Activated CD4-positive, alpha-beta T cell treated with anti-CD3 and anti-CD28 coated beads for 24 hours (primary cell): Measurements from ENCODE around the gene ARL13B.
A peak's percentile ranks its signal among the peaks of the same experiment; 100 is the strongest.
"Not testable (repeated sequence)": the region's sequence is repeated elsewhere in the genome, so short reads cannot be mapped to it uniquely, and the experiment has no call there.

Experiments used
- DNase-seq, 2 donors: peaks; one replicate each; pipeline ENCODE4 v3.0.0-alpha.2; 2020; ENCODE audit warnings: low read depth in 2 of 2

The ARL13B gene

DNA sequence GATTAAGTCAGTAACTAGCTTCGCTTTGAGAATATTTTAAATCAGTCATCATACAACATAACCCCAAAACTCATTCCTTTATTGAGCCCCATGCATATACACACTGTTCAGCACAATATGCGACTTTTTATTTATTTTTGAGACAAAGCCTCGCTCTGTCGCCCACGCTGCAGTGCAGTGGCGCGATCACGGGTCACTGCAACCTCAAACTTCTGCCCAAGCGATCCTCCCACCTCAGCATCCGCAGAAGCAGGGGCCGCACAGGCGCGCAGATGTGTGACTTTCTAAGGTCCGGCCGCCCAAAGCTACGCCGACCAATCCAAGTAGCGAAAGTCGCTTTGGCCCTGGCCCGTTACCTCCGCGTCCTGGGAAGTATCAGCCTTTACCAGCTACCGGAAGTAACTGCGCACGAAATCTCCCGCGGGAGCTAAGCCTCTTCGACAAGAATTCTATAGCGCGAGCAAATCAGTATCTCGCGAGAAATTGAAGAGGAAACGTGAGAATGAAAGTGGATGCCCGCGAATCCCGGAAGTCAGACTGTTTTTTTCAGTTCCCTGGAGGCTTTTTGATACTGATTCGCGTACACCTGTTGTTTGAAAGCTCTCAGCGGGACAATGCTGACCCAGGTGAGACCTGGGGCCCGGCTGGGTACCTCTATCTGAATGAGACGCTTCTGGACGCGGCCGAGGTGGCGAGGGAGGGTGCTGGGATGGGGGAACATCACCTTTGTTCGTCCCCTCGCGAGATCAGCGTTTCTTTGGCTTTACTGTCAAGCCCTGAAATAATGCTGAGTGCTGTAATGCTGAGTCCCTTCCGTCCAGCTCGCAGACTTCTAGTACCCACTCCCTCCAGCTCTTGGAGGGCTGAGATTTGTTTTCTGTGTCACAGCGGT is 82.8 kb downstream of the ARL13B start, which contains the start of the genes DHFR2 and NSUN3:
DHFR2 (minus strand) TSS at position 404 of the 892 bp plus-strand sequence. CDS start 1,405 bp downstream, outside the sequence.
NSUN3 (plus strand) TSS at position 549 of the 892 bp plus-strand sequence; CDS start at position 615, 66 bp downstream.
- peak; percentile 64 to 72 for DNase-seq

DNA sequence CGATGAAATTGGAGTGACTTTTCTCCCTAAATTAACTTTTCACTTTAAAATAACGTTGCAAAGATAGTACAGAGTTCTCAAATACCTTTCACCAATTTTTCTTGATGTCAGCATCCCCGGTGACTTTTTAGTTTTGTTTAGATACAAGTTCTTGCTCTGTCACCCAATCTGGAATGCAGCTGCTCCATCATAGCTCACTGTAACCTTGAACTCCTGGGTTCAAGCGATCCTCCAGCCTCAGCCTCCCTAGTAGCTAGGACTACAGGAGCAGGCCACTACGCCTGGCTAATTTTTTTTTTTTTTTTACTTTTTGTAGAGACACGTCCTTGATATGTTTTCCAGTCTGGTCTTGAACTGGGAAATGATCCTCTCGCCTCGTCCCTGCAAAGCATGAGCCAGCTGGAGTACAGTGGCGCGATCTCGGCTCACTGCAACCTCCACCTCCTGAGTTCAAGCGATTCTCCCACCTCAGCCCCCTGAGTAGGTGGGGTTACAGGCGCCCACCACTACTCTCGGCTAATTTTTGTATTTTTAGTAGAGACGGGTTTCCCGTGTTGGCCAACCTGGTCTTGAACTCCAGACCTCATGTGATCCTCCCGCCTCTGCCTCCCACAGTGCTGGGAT is 83.7 kb downstream of the ARL13B start:
- no peak for DNase-seq

DNA sequence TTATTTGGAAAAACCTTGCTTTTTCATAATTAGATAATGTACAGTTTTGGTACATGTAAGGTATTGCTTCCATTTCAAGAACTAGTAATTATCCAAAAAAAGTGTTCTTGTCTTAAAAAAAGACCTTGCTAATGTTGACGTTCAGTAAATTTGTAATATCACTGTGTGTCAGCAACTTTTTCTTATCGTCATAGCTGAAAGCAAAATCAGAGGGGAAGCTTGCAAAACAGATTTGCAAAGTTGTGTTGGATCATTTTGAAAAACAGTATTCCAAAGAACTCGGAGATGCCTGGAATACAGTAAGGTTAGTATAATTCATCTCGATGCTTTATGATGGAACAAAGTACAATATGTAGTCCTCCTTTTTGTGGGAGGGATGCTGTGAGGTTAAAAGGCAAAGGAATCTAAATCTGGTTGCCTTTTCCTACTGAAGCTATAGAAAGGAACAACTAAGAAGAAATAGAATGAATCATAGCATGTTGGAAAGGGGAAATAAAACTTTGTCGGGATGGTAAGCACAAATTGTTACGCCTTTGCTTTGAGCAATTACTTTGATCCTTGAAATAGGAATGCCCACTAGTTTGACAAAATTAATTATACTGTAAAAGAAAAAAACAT is 84.4 kb downstream of the ARL13B start:
- DNase-seq = no peak

DNA sequence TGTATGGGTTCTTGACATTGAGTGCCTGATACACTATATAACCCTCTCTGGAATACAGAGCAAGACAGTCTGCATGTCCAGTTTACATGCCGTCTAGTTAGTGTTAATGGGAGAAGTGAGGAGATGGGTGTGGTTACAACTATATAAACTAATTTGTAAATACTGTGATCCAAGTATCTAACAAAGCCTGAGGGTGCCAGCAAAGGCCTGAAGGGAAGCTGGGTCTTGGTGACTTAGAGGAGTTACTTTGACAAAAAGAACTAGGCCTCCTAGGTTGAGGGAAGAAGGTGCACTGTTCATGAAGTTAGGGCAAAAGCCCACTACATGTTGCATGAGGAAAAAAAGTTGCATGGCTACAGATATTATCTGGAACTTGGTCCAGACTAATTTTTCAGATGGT is 85.2 kb downstream of the ARL13B start:
- no peak for DNase-seq

DNA sequence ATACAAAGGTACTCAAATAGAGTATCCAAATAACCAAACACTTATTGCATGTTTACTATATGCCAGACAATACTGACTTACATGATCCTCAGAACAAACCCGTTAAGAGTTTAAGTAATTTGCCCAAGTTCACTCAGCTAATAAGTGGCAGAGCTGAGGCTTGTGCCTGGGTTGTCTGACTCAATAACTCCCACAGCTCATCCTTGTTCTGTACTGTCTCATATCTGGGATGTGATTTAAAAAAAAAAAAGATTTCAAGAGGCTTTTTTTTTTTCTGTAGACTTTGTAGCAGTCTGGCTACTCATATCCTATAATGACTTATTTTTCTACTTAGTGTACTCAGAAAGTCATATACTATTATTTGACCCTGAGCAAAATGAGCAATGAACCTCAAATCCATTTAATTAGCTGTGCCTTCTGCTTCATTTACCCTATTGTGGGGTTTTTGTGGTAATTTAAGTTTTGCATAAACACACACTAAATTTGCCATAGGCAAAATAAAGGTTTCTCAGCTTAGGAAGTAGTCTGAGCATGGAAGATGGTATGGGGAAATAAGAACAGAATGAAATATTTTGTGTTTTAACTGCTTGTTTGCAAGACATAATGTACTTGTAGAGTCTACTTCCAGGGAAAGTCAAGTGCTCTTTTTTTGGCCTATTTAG is 86.0 kb downstream of the ARL13B start:
- DNase-seq = no peak

DNA sequence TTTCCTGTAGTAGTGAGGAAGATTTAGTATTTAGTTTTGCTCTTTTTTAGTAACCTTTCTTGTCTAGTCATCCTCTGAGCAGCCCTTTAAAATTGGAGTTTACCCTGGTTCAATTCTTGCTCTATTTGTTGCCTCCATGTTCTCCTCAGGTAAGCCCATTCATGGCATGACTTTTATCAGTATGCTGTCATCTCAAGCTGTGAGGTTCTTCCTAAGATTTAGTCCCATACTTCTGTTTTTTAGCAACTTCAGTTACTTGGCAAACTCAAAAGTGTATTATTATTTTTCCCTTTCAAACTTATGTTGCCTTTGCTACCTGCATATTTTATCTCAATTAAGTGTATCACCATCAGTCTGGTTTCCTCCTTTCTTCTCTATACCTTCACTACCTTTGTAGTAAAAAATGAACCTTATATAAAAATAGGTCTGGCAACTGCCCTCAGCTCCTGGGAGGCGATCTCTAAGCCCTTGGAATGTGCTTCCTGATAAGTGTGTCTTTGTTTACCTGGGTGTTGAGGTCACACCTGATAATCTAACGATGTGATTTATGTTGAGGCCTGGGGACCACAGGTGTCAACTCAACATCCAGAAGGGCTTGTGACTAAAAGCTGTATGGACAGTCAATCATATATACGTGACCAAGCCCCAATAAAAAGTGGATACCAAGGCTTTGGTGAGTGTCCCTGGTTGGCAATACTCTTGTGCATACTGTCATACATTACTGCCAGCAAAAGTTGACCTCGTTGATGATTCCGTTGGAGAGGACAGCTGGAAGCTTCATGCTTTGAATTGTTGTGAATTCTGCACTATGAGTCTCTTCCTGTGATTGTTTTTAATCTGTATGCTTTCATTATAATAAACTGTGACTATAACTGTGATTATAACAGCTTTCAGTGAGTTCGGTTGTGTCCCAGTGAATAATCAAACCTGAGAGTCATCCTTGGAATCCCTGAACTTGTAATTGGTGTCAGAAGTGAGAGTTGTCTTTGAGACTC is 86.8 kb downstream of the ARL13B start:
- DNase-seq = no peak

DNA sequence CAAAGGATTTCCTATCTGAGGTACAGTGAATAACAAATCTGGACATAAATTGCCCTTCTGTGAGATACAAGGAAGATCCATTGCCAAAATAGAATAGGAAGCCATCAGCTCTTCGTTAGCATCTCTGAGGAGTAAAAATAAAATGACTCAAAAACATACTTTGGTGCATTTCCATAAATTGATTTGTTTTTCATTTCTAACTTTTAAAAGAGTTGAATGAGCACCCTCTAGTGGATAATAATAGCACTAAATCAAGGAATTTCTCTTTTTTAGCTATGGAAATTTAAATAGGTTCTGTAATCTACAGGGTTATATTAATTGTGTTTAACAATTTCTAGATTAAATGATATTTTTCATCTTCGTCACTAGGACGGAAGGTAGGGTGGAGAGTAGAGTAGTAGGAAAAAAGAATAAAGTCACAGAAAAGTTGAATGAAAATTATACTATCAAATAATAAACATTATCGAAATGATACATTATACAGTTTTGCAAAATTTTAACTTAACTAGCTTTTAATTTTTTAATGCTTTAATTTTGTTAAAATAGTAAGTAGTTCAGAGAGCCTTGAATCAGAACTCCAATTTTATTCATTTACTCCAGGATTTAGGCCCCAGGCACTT is 89.3 kb downstream of the ARL13B start:
- DNase-seq = no peak

DNA sequence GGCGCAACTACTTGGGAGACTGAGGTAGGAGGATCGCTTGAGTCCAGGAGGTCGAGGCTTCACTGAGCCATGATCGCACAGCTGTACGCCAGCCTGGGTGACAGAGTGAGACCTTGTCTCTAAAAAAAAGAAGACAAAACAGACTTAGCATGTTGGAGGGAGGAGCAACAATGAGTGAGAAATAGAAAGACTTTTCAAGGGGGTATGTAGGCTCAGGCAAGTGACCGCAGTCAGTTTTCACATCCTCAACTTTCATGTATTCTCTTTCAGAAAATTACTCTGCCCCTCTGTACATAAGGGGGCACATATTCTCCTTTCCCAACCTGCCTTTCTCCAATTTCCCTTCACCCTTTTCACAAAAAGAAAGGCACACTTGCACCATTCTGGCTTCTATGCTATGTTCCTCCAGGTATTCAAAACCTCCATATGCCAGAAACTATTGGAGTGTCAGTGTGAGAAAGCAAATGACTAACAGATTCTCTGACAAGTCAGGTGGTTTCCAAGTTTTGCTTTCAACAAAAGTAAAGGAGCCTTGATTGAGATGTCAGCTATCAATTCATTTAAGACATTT is 90.5 kb downstream of the ARL13B start:
- no peak for DNase-seq

DNA sequence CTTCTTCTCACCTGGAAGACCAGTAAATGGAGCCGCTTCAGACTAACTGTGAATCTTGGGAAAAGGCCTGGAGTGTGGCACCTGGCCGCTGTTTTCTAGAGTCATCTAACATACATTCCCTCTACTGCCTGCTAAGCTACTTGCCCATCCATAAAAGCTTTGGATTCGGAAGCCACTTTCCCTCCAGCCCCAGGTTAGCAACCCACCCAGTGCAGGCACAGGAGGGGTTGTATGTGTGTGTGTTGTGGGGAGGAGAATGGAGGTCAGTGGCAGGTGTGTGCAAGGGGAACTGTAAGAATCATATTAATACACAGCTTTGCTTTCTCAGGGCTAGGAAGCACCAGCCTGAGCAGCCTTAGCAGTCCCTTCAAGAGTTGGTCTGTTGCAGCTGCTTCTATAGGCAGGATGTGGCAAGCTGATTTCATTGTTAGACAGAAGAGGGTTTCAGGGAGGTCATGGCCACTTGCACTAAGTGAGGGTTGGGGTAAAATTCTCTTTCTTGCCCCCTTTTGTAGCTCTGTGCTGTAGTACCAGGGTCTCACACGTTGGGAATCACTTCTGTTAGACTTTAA is 91.8 kb downstream of the ARL13B start:
- DNase-seq = no peak

DNA sequence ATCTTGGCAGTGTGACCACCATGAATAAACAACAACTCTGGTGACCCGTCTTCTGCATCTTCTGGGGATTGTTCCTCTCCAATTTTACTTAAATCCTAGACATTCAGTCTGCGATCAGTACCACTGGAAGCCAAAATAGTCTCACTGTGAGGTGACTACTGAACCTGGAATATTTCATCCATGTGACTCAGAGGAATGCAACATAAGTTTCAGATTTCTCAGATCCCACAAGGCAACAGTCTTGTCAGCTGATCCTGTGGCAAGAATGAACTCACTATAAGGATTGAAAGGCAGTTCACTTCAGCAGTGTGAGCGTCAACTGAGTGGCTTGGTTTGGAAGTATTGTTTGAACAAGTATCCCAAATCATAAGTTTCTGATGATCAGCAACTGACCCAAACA is 96.1 kb downstream of the ARL13B start:
- no peak for DNase-seq

DNA sequence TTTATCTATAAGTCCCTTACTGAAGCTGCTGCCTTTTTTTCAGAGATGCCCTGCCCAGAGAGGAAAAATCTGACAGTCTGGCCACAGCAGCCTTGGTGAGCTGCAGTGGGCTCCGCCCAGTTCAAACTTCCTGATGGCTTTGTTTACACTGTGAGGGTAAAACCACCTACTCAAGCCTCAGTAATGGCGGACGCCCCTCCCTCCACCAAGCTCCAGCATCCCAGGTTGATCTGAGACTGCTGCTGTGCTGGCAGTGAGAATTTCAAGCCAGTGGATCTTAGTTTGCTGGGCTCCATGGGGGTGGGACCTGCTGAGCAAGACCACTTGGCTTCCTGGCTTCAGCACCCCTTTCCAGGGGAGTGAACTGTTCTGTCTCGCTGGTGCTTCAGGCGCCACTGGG is 100.6 kb downstream of the ARL13B start:
- not testable (repeated sequence) for DNase-seq

DNA sequence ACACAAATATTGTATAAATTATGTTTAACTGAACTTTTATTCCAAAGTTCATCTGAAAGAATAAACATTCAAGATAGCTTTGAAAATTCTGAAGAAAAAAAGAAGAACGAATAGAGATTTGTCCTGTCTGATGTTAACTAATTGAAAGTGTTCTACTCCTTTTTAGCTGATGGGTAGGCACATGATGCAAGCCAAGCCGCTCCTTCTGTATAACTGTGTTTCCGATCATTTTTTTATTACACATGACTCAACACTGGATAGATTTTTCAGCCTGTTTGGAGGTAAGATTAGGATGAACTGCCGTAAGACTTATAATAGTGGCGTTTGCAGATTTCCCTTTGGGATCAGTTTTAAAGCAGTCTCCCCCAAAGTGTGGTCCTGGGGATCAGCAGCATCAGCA is 101.9 kb downstream of the ARL13B start:
- DNase-seq = no peak

DNA sequence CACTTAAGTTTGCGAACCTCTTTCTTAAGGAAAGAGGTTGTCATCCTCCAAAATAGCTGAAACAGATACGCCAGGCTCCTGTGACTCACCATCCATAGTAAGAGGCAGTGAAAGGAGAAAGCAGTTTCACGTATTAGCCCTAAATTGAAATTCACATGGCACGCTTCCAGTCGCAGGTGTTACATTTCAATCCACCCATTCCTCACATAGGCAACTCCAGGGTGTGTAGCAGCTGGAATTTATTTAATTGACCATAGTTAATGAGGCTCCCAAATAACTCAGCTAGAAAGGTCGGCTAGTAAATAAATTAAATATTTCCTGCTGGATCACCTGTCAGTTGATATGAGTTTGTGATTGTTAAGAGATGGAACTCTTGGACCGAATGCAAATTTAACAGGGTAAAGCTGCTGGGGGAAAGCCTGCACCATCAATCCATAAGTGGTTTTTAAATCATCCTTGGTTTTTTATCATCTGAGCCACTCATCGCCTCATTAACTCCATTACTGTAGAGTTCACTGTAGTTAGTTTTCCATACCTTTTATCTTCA is 102.5 kb downstream of the ARL13B start:
- DNase-seq = no peak

DNA sequence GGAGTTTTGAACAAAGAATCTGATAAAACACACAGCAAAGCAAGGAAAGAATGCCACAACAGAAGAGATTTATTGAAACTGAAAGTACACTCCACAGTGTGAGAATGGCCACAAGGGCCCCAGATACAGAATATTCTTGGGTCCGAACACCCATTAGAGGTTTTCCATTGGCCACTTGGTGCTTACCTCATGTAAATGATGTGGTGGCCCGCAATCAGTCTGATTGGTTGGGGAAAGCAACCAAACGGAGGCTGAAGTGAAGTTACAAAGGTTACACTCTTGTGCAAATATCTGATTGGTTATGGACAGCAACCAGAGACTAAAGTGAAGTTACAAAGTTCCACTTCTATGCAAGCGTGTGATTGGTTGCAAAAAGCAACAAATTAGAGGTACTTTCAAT is 103.3 kb downstream of the ARL13B start:
- DNase-seq = no peak

DNA sequence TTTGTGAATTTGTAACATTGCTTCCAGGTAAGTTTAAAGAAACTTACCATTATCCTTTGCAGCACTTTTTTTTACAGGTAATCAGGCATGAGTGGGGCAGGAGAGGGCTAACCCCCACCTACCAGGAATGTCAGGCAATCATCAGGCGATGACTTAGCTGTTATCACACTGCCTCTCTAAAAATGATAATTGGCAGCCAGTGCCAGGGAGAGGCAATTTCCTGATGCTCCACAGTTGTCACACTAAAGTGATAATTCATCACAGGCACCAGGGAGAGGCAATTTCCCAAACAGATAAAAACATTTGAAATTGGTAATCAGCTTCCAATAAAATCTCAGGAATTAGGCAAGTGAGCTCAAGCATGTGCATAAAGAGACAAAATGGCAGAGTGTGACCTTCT is 109.2 kb downstream of the ARL13B start:
- DNase-seq = no peak

DNA sequence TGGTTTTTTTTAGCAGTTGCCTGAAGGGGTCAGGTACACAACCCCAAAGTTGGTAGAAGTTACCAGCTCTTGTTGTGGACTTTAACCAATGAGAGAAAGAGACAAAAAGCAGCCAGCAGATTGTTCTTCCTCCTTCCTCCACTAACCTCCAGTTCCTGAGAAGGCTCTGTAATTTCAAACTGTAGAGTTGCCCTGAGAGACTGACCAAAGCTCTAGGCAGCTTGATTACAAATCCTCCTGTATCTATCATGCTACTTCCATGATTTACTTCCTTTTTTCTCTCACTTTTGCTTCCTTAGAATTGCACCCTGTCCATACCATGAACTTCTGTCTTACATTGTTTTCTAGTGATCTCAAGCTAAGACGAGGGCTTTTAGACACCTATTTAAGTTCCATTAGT is 112.1 kb downstream of the ARL13B start:
- DNase-seq = no peak

DNA sequence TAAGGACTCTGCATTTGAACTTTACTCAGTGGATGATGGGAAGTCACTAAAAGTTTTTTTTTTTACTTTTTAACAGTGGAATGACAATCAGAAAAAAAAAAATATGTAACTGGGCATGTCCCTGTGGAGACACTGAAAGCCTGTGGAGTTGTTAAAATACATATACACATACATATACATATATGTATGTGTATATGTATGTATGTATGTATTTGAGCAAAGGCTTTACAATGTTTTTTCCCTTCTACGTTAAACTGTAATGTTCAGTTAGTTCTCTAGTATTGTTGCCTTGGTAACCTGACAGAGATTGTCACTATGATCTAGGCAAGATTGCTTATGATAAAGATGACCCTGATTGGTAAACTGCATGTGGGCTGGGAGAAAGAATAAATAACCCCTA is 113.2 kb downstream of the ARL13B start:
- no peak for DNase-seq

DNA sequence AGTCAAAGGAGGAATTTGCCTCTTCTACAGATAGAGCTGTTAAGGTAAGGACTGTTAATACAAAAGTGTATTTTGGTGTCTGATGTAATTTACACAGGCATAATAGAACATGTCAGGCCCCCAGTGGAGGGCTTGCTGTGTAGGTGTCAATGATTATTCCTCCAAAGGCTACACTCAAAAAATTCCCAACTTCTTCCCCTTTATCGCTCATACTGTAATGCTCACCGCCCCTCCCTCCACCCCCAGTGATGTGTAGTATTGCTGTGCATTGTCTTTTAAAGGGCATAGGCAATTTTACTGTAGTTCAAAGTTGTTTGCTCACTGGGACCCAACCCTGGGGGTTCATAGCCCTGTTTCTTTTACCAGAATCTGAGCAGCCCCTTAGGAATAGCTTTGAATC is 115.2 kb downstream of the ARL13B start:
- no peak for DNase-seq

DNA sequence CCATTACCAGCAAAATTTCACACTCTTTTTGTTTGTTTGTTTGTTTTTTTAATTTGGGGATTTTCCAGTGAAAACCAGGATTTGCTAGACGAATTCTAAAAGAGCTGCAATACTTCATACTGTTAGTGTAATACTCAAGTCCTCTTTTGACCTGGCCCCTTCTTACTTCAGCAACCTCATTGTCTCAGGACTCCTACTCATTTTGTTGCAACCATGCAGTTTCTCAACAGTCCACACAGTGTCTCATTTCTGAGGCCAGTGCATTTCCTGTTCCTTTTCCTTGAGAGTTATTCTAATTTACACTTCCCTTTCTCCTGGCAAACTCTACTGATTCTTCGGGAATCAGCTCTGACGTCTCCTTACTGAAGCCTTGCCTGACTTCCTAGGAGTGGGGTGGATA is 118.5 kb downstream of the ARL13B start:
- DNase-seq = no peak
